Right lung (tissue), 5 donors: ENCODE results near the gene LEO1. TPM values are rescaled to one million over a fixed set of nuclear protein-coding genes. Genes with fewer than 3 reads are reported as not detected.

Source experiments
- DNase-seq, 2 donors: peaks; one replicate each; pipeline ENCODE4 v3.0.0-alpha.2; 2013
- polyA plus RNA-seq, 5 donors: library from polyadenylated mRNA; unstranded; fragments of 120-200 nt; gene quantifications; one replicate each; pipeline versions ENCODE4 v1.2.1 to v1.2.3, GENCODE V29; 2013; ENCODE audit warnings: inconsistent platforms in 1 of 5, low replicate concordance in 1 of 5; ENCODE audit not compliant: insufficient read length in 5 of 5, insufficient read depth in 1 of 5

Gene LEO1
- polyA plus RNA-seq, 5 donors = 27.2 to 36.2 (median 29.2) TPM

DNA sequence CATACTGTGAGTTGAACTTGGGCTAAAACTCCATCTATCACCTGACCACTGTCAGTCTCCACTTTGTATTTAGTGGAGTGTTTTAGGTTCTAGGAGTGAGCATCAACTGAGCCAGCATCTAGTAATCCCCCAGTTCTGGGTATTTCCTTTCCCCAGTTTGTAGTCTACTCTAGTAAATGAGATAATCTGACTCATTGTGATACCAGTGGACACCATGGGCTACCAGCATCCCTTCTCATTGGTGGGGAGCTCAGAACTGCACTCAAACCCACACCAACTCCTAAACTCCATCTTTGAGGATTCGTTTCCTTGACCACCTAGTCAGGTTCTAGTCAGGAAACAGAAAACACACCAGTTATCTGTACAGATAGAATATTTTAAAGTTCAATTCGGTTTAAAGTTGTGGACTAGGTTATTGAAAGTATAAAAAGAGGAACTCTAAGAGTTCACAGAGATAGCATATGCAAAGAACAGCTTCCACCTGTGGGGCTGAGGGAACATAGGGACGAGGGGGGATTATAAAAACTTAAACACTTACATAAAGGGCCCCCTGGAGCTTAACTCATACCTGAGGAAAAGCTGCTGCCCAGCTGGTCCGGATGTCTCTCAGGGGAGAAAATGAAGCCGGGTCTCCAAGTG lies 36.0 kb downstream of the LEO1 start:
- DNase-seq = no peak

DNA sequence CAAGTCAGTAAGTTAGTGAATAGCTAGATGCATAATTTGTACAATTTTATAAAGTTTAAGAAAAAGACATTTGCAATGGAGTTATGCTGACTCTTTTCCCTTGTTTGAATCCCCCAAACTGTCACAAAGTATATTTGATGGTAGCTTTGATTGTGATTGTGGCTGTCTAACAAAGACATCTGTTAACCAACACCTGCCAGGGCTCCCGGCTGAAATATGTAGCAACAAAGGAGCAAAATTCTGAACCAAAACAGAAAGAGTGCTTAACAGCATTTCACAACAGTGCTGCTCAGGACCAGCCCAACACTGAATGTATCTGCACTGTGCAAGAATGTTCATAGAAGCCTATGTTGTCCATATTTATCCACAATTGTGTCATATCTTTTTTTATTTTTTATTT lies 39.4 kb downstream of the LEO1 start:
- no peak for DNase-seq

DNA sequence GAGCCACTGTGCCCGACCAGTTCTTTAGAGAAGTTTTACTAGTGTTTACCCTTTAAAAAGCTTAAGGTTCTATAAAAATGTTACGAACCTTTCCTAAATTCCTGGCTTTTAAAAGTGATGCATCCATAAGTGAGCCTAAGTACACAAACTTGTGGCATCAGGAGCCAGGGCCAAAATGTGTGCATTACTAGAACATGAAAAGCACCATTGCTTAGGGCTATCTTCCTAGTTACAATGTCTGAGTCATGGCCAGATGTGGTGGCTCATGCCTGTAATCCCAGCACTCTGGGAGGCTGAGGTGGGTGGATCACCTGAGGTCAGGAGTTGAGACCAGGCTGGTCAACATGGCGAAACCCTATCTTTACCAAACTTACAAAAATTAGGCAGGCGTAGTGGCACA lies 39.9 kb downstream of the LEO1 start:
- no peak for DNase-seq

DNA sequence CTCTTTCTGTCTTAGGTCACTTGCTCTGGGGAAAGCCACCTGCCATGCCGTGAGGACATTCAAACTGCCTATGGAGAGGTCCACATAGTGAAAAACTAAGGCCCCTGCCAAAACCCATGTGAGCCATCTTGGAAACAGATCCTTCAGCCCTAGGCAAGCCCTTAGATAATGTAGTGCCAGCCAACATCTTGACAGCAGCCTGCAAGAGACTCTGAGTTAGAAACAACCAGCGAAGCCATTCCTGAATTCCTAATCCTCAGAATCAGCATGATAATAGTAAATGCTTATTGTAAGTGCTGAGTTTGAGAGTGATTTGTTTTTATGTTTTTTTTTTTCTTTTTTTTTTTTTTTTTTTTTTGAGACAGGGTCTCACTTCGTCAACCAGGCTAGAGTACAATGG lies 40.6 kb downstream of the LEO1 start:
- DNase-seq = no peak

DNA sequence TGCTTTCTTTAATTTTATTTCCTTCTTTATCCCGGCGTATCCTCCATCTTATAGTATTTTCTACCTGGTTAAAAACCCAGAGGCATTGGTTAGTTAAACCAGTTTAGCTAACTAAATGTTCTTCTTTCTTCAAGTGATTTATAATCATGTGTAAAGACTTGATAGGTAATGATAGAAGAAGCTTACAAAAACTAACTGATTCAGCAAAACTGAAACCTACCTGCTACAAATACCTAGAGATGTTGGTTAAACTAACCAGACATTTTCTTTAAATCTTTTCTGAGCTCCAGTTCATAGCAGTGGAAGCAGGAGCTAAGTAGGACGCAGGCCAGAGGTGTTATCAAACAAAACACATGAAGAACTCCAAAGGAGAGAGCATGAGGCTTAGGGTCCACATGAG lies 44.8 kb downstream of the LEO1 start:
- DNase-seq = no peak

DNA sequence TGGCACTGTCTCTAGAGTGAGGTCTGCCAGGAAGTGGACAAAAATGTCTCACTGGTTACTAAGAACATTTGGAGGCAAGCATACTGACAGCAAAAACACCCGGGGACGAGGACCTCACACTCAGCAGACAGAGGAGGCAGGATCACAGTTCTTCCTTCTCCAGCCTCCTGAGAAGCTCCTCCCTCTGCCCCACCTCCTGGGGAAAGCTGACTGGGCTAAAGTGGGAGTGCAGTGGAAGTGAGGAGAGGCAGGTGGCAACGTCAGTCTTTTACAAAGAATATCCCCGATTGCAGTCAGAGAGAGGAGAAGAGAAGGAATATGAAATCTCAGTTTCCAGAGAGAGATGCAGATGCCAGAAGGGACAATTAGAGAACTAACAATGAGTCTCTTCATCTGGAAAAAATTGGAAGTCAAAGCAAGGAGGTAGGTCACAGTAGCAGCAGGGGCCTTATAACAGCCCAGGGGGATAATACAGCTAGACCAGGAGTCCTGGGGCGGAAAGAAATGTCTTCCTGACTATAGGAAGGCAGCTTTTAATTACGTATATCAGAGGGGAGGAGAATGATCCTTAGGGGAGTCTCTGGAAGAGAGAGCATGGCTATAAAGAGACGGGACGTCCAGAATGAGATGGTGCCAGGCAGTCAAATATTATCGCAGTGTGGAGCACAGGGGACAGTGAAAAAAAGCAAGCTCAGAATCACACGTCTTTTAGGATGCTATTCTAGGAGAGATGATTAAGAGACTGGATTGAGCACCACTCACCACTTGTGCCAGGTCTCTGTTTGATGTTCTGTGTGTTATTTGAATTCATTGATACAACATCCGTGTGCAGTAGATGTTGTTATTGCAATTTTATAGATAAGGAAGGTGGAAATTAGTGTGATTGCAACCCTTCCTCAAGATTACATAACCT lies 47.2 kb downstream of the LEO1 start:
- no peak for DNase-seq

DNA sequence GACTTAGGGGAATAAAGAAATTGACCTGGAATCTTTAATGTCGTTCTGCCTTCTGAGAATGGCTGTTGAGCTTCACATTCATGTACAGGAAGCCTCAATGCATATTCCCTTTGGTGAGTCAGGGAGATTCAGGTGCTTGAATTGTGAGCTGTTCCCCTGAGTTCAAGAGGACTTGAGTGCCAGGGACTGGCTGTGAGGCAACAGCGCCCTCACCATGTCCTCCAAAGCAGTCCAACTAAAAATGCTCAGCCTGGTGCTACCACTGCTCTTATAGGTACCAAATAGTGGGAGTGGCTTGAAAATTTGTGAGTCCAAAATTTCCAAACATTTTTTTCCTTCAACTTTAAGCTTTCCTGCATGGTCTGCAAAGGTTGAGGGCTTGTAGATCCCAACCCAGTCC lies 54.1 kb downstream of the LEO1 start:
- DNase-seq = peak in 1 of 2 donors; percentile 8

DNA sequence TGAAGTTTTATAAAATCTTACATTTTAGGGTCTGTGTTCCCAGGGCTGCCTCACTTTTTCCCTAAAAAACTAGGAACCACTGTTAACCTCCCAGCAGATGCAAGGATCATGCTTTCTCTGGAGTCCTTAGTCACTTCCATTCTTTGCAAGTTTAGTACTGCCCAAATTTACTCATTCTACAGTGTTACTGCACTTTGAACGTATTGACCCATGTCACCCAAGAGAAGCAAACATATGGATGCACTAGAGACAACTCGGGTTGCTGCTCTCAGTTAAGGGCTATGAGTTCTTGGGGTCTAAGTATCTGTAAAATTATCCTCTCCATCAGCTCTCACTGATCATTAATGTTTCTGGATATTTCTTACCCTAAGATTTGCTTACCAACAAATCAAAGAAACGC lies 59.0 kb downstream of the LEO1 start:
- DNase-seq = no peak

DNA sequence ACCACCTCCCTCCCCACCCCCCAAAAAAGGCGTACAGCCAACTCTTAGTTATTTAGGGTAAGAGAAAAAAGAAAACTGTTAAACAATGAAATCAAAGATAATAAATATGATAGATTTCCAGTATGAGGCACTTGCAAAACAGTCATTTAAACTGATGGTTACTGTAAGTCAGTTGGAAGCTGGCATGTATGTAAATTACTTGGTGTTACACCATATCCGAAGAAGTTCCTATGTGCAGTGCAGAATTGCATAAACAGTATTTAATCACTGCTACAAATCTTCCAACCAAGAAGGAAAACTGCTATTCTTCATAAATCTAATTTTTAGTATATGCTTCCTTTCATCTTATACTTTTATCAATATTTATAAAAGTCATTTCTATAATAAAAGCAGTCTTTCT lies 62.0 kb downstream of the LEO1 start:
- DNase-seq = no peak

DNA sequence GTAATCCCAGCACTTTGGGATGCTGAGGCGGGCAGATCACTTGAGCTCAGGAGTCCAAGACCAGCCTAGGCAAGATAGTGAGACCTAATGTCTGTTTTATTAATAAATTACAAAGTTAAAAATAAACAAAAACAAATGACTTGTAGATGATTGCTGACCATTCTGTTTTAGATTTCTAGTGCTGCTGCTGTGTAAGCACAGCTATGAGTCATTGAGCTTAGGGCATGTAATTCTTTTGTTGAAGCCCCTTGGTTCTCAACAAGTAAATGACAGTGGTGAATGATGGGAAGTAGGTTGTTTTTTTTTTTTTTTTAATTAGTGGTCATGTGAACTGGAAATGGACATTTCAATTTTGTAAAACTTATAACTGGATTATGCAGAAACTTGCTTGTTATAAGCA lies 63.3 kb downstream of the LEO1 start:
- DNase-seq = no peak

DNA sequence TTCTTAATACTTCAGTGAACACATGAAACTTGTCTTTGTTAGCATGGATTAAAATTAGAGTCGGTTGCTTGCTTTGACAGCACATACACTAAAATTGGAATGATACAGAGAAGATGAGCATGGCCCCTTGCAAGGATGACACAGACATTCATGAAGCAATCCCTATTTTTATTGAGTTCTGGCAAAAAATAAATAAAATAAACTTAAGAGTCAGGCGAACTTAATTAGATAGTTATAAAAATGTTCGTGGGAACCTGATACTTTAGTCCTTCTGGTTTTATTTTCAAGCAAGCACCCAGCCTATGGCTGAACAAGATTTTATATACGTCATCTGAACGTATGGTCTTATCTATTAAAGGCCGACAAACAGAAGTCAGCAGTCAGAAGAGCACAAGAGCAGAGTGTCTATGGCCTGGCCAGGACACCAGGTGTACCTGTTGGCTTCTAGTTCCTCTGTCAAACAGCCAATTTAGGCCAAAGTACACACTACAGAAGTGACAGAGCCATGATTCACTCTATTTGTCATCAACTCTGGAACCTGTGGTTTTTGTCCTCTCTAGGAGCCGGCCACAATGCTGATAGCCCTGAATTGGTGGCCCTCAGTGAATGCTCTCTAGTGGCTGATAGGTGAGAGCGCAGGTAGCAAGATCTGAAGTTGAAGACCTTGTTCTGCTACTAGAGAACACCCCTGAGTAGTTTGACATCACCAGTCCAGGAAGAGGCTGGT lies 64.3 kb downstream of the LEO1 start:
- no peak for DNase-seq

DNA sequence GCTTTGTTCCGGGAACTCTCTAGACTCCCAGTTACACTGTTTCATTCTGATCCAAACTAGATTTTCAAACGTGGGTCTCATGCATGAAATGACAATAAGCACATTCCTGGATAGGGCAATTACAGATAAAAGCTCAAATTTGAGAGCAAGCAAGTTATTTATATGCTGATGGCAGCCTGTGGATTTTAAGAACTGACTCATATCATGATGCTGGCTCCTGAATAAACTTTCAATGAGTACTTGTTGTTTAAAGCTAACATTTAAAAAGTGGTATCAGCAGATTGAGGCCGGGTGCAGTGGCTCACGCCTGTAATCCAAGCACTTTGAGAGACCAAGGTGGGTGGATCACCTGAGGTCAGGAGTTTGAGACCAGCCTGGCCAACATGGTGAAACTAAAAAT lies 66.6 kb downstream of the LEO1 start:
- no peak for DNase-seq

DNA sequence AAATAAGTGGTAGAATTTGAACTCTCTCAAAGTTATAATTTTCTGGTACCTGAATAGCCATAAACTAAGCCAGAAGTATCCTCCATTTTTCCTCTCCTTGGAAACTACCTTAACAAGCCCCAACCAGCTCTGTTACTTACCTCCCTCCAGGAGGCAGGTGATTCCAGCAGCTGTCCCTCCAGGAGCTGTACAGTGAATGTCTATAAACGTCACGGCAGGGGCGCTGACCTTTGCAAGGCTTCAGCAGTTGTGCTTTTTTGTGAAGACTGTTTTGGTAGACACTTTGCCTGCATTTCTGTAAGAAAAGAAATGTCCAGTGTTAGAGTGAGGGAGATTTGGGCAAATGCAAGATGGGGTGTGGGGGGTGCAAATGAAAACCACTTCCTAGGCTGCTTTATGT lies 67.2 kb downstream of the LEO1 start:
- no peak for DNase-seq

DNA sequence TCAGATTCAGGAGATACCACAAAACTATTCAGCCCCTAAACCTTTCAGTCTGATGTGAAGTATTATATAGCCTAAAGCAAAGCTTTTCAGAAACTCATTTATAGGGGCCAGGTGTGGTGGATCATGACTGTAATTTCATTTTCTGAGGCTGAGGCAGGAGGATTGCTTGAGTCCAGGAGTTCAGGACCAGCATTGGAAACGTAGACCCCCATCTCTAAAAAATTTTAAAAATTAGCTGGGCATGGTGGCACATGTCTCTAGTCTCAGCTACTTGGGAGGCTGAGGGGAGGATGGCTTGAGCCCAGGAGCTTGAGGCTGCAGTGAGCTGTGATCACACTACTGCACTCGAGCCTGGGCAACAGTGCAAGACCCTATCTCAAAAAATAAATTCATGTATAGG lies 82.1 kb downstream of the LEO1 start:
- no peak for DNase-seq

DNA sequence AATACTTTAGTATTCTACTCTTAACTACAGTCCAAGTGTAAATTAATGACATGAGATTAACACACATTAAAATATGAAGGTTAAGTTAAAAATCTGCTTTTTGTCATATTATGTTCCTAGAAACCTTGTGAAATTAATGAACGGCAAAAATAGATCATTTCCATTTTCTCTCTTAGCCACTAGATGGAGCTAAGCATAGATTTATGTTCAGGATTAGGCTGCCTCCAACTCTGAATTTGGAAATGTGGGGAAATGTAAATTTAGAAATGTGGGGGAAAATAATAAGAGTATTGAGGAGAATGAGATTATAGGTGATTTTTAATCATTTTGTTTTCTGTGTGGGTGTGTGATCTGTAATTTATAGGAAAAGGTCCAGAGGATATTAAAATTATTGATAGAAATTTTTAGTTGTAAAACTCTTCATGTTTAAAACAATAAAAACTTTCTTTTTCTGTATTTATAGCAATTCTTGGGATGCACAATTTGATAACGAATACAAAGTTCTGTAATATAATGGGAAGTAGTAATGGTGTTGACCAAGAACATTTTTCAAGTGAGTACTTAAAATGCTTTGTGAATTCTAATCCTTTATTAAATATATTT lies 82.9 kb downstream of the LEO1 start:
- DNase-seq = no peak

Other genes starting within 250 kb of the LEO1 start
- 1 to 10 TPM; 5.6 to 7.2 (median 6.4) TPM for gene LYSMD2, start 234.1 kb downstream of the LEO1 start, polyA plus RNA-seq
- gene TMOD2, start 220.2 kb downstream of the LEO1 start, polyA plus RNA-seq = 1 to 10 TPM; 4.6 to 6.8 (median 6.6) TPM
- 10 to 100 TPM; 49.0 to 79.5 (median 73.7) TPM for gene TMOD3, start 142.1 kb downstream of the LEO1 start, polyA plus RNA-seq
- gene MAPK6, start 47.4 kb upstream of the LEO1 start, polyA plus RNA-seq = 10 to 100 TPM; 20.1 to 37.0 (median 28.3) TPM
- under 1 TPM in 3 of 5 donors, not detected in 2; 0.14 to 0.33 (median 0.21) TPM for gene BCL2L10, start 141.0 kb upstream of the LEO1 start, polyA plus RNA-seq
- gene GNB5, start 219.6 kb upstream of the LEO1 start, polyA plus RNA-seq = 10 to 100 TPM; 10.6 to 16.0 (median 13.5) TPM